Gastroesophageal sphincter (tissue), 4 donors: ENCODE data around the gene PHACTR1. TPM values are rescaled to one million over a fixed set of nuclear protein-coding genes. Genes with fewer than 3 reads are reported as not detected.

Experiments used
- ATAC-seq: fragments of 150-250 bp; one replicate; pipeline ENCODE4 v1.9.1; 2016; ENCODE audit warnings: mild to moderate bottlenecking, moderate library complexity
- H3K27ac ChIP-seq, 4 donors: fragments of 200-600 bp; sonication (generic) in 3 of 4; 1 replicate in 3 of 4; 2 replicates in 1 of 4; pipeline ENCODE4 v1.5.1; 2016 to 2019
- H3K27me3 ChIP-seq: fragments of 200-600 bp; sonication (generic); one replicate; pipeline ENCODE4 v1.5.1; 2019
- H3K36me3 ChIP-seq, 2 donors: fragments of 200-600 bp; sonication (generic); one replicate each; pipeline ENCODE4 v1.5.1; 2019; ENCODE audit warnings: control low read depth in 1 of 2
- H3K4me1 ChIP-seq, 3 donors: fragments of 200-600 bp; sonication (generic); 1 replicate in 2 of 3; 2 replicates in 1 of 3; pipeline ENCODE4 v1.5.1; 2016 to 2019; ENCODE audit warnings: control low read depth in 2 of 3
- H3K4me3 ChIP-seq, 2 donors: fragments of 200-600 bp; sonication (generic); one replicate each; pipeline ENCODE4 v1.5.1; 2019; ENCODE audit warnings: mild to moderate bottlenecking in 1 of 2, moderate library complexity in 1 of 2
- H3K9me3 ChIP-seq, 3 donors: fragments of 200-600 bp; sonication (generic); one replicate each; pipeline ENCODE4 v1.5.1; 2017 to 2019; ENCODE audit warnings: control low read depth in 2 of 3
- CTCF ChIP-seq, 4 experiments: fragments of 200-600 bp in 2 of 4; fragments of 450-650 bp in 2 of 4; sonication (generic) in 1 of 4; IDR thresholded peaks; one replicate each; pipeline ENCODE4 v1.5.1; 2017 to 2019; ENCODE audit warnings: antibody characterized with exemption in 4 of 4, mild to moderate bottlenecking in 2 of 4, moderate library complexity in 2 of 4
- EP300 ChIP-seq: sonication (generic); formaldehyde crosslinking; IDR thresholded peaks from one replicate; pipeline ENCODE4 v1.6.1; 2017; ENCODE audit warnings: antibody characterized with exemption, mild to moderate bottlenecking
- POLR2A ChIP-seq, 2 donors: fragments of 450-650 bp; IDR thresholded peaks; one replicate each; pipeline ENCODE4 v1.6.1; 2017; ENCODE audit warnings: antibody characterized with exemption in 2 of 2, mild to moderate bottlenecking in 2 of 2, moderate library complexity in 1 of 2
- POLR2AphosphoS5 ChIP-seq: sonication (generic); formaldehyde crosslinking; IDR thresholded peaks from one replicate; pipeline ENCODE4 v1.6.1; 2017; ENCODE audit warnings: antibody characterized with exemption
- WGBS, 2 donors: methylation state at CpG; one replicate each; pipeline ENCODE4 v1.1.5; 2018; ENCODE audit warnings: low coverage in 1 of 2; 5-methylcytosine and 5-hydroxymethylcytosine counted together
- total RNA-seq, 4 donors: library from RNA; depleted of rRNA; stranded (reverse); fragments of >200 nt; gene quantifications; one replicate each; pipeline ENCODE4 v1.1.0, GENCODE V29; 2016

The PHACTR1 gene
- total RNA-seq, 4 donors from 2014 or later, result 0.20 to 27.3 (median 2.2) TPM

- Histone ChIP-seq H3K4me1 (peaks cover 0 to 8% (median 4%) of the 10 kb centered on the region in 3 donors), H3K27me3 (no peaks in the 10 kb centered on the region), H3K4me3 (no peak overlapping the region), H3K27ac (no peak overlapping the region), H3K9me3 (no peaks in the 10 kb centered on the region), H3K36me3 (peaks cover 0 to 13% of the 10 kb centered on the region in 2 donors)
- 78 to 90% methylated on average over 17 to 18 of the region's 24 CpGs for WGBS, 2 donors
- ATAC-seq, result peak; percentile 52
- TF ChIP-seq POLR2AphosphoS5 (no peak), CTCF (IDR thresholded peaks at IDR 0.05) (no peak), EP300 (no peak), POLR2A (IDR thresholded peaks at IDR 0.05) (no peak)
Measured at GRCh38 chr6:13272131-13273046, 555.8 kb downstream of the PHACTR1 start.

- 57 to 81% methylated on average over 7 to 9 of the region's 10 CpGs for WGBS, 2 donors
Measured at GRCh38 chr6:13273202-13273930, 556.8 kb downstream of the PHACTR1 start.

GRCh38 chr6:13273931-13274706 is 557.6 kb downstream of the PHACTR1 start:
- TF ChIP-seq EP300 (no peak), CTCF (IDR thresholded peaks at IDR 0.05) (no peak), POLR2AphosphoS5 (no peak), POLR2A (IDR thresholded peaks at IDR 0.05) (no peak)
- peaks cover 0 to 21% of the 10 kb centered on the region in 2 donors for H3K36me3 ChIP-seq
- no peaks in the 10 kb centered on the region for H3K9me3 ChIP-seq
- no peak overlapping the region for H3K27ac ChIP-seq
- ATAC-seq, result no peak
- peaks cover 0 to 7% (median 4%) of the 10 kb centered on the region in 3 donors for H3K4me1 ChIP-seq
- 68 to 81% methylated on average over 4 to 17 of the region's 21 CpGs for WGBS, 2 donors
- H3K4me3 ChIP-seq, result peak overlapping the region in 1 of 2 donors; percentile 17
- H3K27me3 ChIP-seq, result no peaks in the 10 kb centered on the region

More at GRCh38 chr6:13273202-13273930, 556.8 kb downstream of the PHACTR1 start:
- H3K4me1 ChIP-seq, result peaks cover 0 to 8% (median 4%) of the 10 kb centered on the region in 3 donors
- H3K27me3 ChIP-seq, result no peaks in the 10 kb centered on the region
- no peak overlapping the region for H3K27ac ChIP-seq
- ATAC-seq, result no peak
- peak overlapping the region in 1 of 2 donors; percentile 17 for H3K4me3 ChIP-seq
- peaks cover 0 to 18% of the 10 kb centered on the region in 2 donors for H3K36me3 ChIP-seq
- no peak for TF ChIP-seq CTCF (IDR thresholded peaks at IDR 0.05)
- TF ChIP-seq EP300, result no peak
- TF ChIP-seq POLR2AphosphoS5, result no peak
- TF ChIP-seq POLR2A (IDR thresholded peaks at IDR 0.05), result no peak
- no peaks in the 10 kb centered on the region for H3K9me3 ChIP-seq

- peaks cover 0 to 21% of the 10 kb centered on the region in 2 donors for H3K36me3 ChIP-seq
- no peaks in the 10 kb centered on the region for H3K27me3 ChIP-seq
- no peaks in the 10 kb centered on the region for H3K9me3 ChIP-seq
- H3K4me1 ChIP-seq, result no peaks in the 10 kb centered on the region
- no peak overlapping the region for H3K27ac ChIP-seq
- 86 to 97% methylated on average over 1 to 3 of the region's 6 CpGs for WGBS, 2 donors
- ATAC-seq, result no peak
- no peak overlapping the region for H3K4me3 ChIP-seq
- TF ChIP-seq EP300 (no peak), POLR2AphosphoS5 (no peak)
Measured at GRCh38 chr6:13274707-13275434, 558.3 kb downstream of the PHACTR1 start.
